SK-N-SH (cell line): ENCODE results near the gene PHLPP1. TPM values are rescaled to one million over a fixed set of nuclear protein-coding genes. Genes with fewer than 3 reads are reported as not detected.

Source experiments
- CTCF ChIA-PET: fragments of 300-600, 350-600 bp; formaldehyde crosslinking; extraction: SDS; loops from one replicate; lab custom pipeline; 2021; lab: Yijun Ruan, JAX
- POLR2A ChIA-PET: fragments of 350-600 bp; sonication (Branson Sonifier 250); formaldehyde crosslinking; extraction: SDS; loops from one replicate; lab custom pipeline; 2020; ENCODE audit warnings: antibody characterized with exemption, inconsistent platforms; lab: Yijun Ruan, JAX
- DNase-seq: peaks from one replicate; pipeline ENCODE4 v3.0.0; 2012
- H2AFZ ChIP-seq: fragments of 200-600 bp; sonication (generic); 2 replicates; pipeline ENCODE4 v1.8.1; 2016; ENCODE audit warnings: antibody characterized with exemption, mild to moderate bottlenecking, low read depth
- H3F3A ChIP-seq: fragments of 200-600 bp; sonication (generic); replicated peaks from 2 replicates; pipeline ENCODE3; 2016; ENCODE audit warnings: antibody characterized with exemption, mild to moderate bottlenecking; ENCODE audit not compliant: insufficient read depth
- H3K27ac ChIP-seq, 2 experiments: fragments of 200-500 bp in 1 of 2; fragments of 200-600 bp in 1 of 2; sonication (Bioruptor generic) in 1 of 2; sonication (generic), shearing (Covaris generic) in 1 of 2; 2 replicates each; pipeline versions ENCODE4 v1.5.1 to v1.6.1; 2014 to 2016; ENCODE audit warnings: low read depth in 2 of 2, inconsistent platforms in 1 of 2, low read length in 1 of 2, mild to moderate bottlenecking in 1 of 2, mixed read lengths in 1 of 2
- H3K27me3 ChIP-seq: fragments of 200-600 bp; sonication (generic), shearing (Covaris generic); 2 replicates; pipeline ENCODE4 v1.6.1; 2016; ENCODE audit warnings: mixed run types; ENCODE audit not compliant: insufficient read depth
- H3K36me3 ChIP-seq, 2 experiments: fragments of 200-500 bp in 1 of 2; fragments of 200-600 bp in 1 of 2; sonication (Bioruptor generic) in 1 of 2; sonication (generic) in 1 of 2; replicated peaks in 1 of 2; 2 replicates each; pipeline versions ENCODE3 to v1.5.1; 2014 to 2016; ENCODE audit warnings: low read length in 1 of 2, mild to moderate bottlenecking in 1 of 2; ENCODE audit not compliant: insufficient read depth in 2 of 2, control insufficient read depth in 1 of 2
- H3K4me1 ChIP-seq, 2 experiments: fragments of 200-500 bp in 1 of 2; fragments of 200-600 bp in 1 of 2; sonication (Bioruptor generic) in 1 of 2; sonication (generic), shearing (Covaris generic) in 1 of 2; 2 replicates each; pipeline versions ENCODE4 v1.5.1 to v1.6.1; 2014 to 2016; ENCODE audit warnings: low read depth in 1 of 2, low read length in 1 of 2, mixed run types in 1 of 2; ENCODE audit not compliant: insufficient read depth in 2 of 2, control insufficient read depth in 1 of 2
- H3K4me2 ChIP-seq: fragments of 200-600 bp; sonication (generic), shearing (Covaris generic); 2 replicates; pipeline ENCODE4 v1.6.1; 2017; ENCODE audit warnings: mixed run types
- H3K4me3 ChIP-seq, 2 experiments: fragments of 200-500 bp in 1 of 2; fragments of 200-600 bp in 1 of 2; sonication (Bioruptor generic) in 1 of 2; sonication (generic), shearing (Covaris generic) in 1 of 2; 2 replicates each; pipeline versions ENCODE4 v1.5.1 to v1.8.1; 2014 to 2016; ENCODE audit warnings: low read depth in 2 of 2, inconsistent platforms in 1 of 2, low read length in 1 of 2, mild to moderate bottlenecking in 1 of 2, mixed read lengths in 1 of 2, moderate library complexity in 1 of 2
- H3K79me2 ChIP-seq: fragments of 200-600 bp; sonication (generic); 2 replicates; pipeline ENCODE4 v1.8.1; 2017; ENCODE audit warnings: mild to moderate bottlenecking; ENCODE audit not compliant: insufficient read depth
- H3K9ac ChIP-seq: fragments of 200-600 bp; sonication (generic); 2 replicates; pipeline ENCODE4 v1.6.1; 2017; ENCODE audit warnings: mixed run types
- H3K9me2 ChIP-seq: fragments of 200-600 bp; sonication (generic); 2 replicates; pipeline ENCODE4 v1.6.1; 2017; ENCODE audit warnings: mixed run types
- H3K9me3 ChIP-seq: fragments of 200-600 bp; sonication (generic); 2 replicates; pipeline ENCODE4 v1.6.1; 2017; ENCODE audit warnings: mixed run types, mild to moderate bottlenecking, moderate library complexity
- H4K20me1 ChIP-seq: fragments of 200-600 bp; sonication (generic); 2 replicates; pipeline ENCODE4 v1.6.1; 2017; ENCODE audit warnings: mild to moderate bottlenecking, mixed run types; ENCODE audit not compliant: insufficient read depth
- FOSL2 ChIP-seq: IDR thresholded peaks from 2 replicates; pipeline ENCODE4 v1.4.0; 2012; ENCODE audit warnings: low read depth, mild to moderate bottlenecking, moderate library complexity, borderline replicate concordance
- FOXJ3 ChIP-seq: sonication (generic); formaldehyde crosslinking; IDR thresholded peaks from 2 replicates; pipeline ENCODE4 v1.5.1; 2020; ENCODE audit warnings: mild to moderate bottlenecking, missing genetic modification reagents
- FOXM1 ChIP-seq: IDR thresholded peaks from 2 replicates; pipeline ENCODE4 v1.4.0; 2012; ENCODE audit warnings: low read depth, mild to moderate bottlenecking
- GABPA ChIP-seq: IDR thresholded peaks from 2 replicates; pipeline ENCODE4 v1.4.0; 2012; ENCODE audit warnings: low read depth, mild to moderate bottlenecking
- GATA2 ChIP-seq: sonication (generic); formaldehyde crosslinking; IDR thresholded peaks from 2 replicates; pipeline ENCODE4 v1.5.0; 2020; ENCODE audit warnings: mild to moderate bottlenecking, missing genetic modification reagents
- JUND ChIP-seq: IDR thresholded peaks from 2 replicates; pipeline ENCODE4 v1.4.0; 2012
- PBX3 ChIP-seq: IDR thresholded peaks from 2 replicates; pipeline ENCODE4; 2012
- POLR2AphosphoS5 ChIP-seq: IDR thresholded peaks from 2 replicates; pipeline ENCODE4 v1.6.1; 2012; ENCODE audit warnings: low read depth, low read length
- RCOR1 ChIP-seq: fragments of 150-350 bp; IDR thresholded peaks from 2 replicates; pipeline ENCODE4 v1.6.1; 2017; ENCODE audit warnings: antibody characterized with exemption, low read length
- RXRA ChIP-seq: IDR thresholded peaks from 2 replicates; pipeline ENCODE4 v1.4.0; 2012; ENCODE audit warnings: low read depth, mild to moderate bottlenecking, borderline replicate concordance
- TAF1 ChIP-seq: IDR thresholded peaks from 2 replicates; pipeline ENCODE4 v1.6.1; 2012; ENCODE audit warnings: low read depth, mild to moderate bottlenecking, low read length, moderate library complexity, borderline replicate concordance
- TCF12 ChIP-seq: IDR thresholded peaks from 2 replicates; pipeline ENCODE4 v1.4.0; 2012
- TEAD4 ChIP-seq: IDR thresholded peaks from 2 replicates; pipeline ENCODE4 v1.4.0; 2012; ENCODE audit warnings: mild to moderate bottlenecking, borderline replicate concordance; ENCODE audit not compliant: insufficient read depth
- USF2 ChIP-seq: fragments of 150-350 bp; IDR thresholded peaks from 2 replicates; pipeline ENCODE4 v1.6.1; 2017; ENCODE audit warnings: antibody characterized with exemption, low read length, low read depth, borderline replicate concordance
- YY1 ChIP-seq: IDR thresholded peaks from 2 replicates; pipeline ENCODE4 v1.4.0; 2012; ENCODE audit warnings: low read depth, mild to moderate bottlenecking
- WGBS: methylation state at CpG from one replicate; pipeline ENCODE4 v1.1.6; 2017; ENCODE audit warnings: low lambda C conversion rate; 5-methylcytosine and 5-hydroxymethylcytosine counted together
- polyA plus RNA-seq, 3 experiments: library from polyadenylated mRNA; depleted of rRNA; stranded (reverse); fragments of >200 nt; gene quantifications; 2 replicates each; pipeline ENCODE4 v1.2.3, GENCODE V29; 2012

The PHLPP1 gene
- polyA plus RNA-seq, 1 of the 3 experiments (the other 2 are of a cell fraction), result 4.6 TPM

- no peak overlapping the region for H3K9ac ChIP-seq
- no peak overlapping the region for H2AFZ ChIP-seq
- H3K9me3 ChIP-seq, result no peaks in the 10 kb centered on the region
- TF ChIP-seq GATA2 (no peak), RXRA (no peak), YY1 (no peak), RCOR1 (no peak), GABPA (no peak)
- ChIA-PET CTCF (no interaction called here), POLR2A (no interaction called here)
- H3K4me2 ChIP-seq, result no peak overlapping the region
- no peaks in the 10 kb centered on the region for H4K20me1 ChIP-seq
- H3K27ac ChIP-seq, result no peak overlapping the region
- peaks cover 4 to 18% of the 10 kb centered on the region in 2 experiments; a peak in 3 of 4 replicates for H3K4me1 ChIP-seq
- peaks cover 25% of the 10 kb centered on the region for H3K79me2 ChIP-seq
- no peaks in the 10 kb centered on the region for H3K27me3 ChIP-seq
- H3K36me3 ChIP-seq, result no peaks in the 10 kb centered on the region
- 89% methylated on average over 6 of the region's 6 CpGs for WGBS
- H3K9me2 ChIP-seq, result no peaks in the 10 kb centered on the region
- no peak overlapping the region for H3K4me3 ChIP-seq
- no peak for DNase-seq
- H3F3A ChIP-seq, result peaks cover 3% of the 10 kb centered on the region
These were observed 34.0 kb downstream of the PHLPP1 start for GRCh38 chr18:62749389-62749788.

GRCh38 chr18:62751341-62751821 is 36.0 kb downstream of the PHLPP1 start:
- no peaks in the 10 kb centered on the region for H3F3A ChIP-seq
- no peaks in the 10 kb centered on the region for H3K9me3 ChIP-seq
- no peak overlapping the region for H2AFZ ChIP-seq
- peaks cover 4 to 13% of the 10 kb centered on the region in 2 experiments; a peak in 3 of 4 replicates for H3K4me1 ChIP-seq
- H3K4me3 ChIP-seq, result no peak overlapping the region; a peak in 1 of 4 replicates
- H3K4me2 ChIP-seq, result peak overlapping the region; percentile 36; the same call in 1 of the 2 replicates
- no peaks in the 10 kb centered on the region for H3K36me3 ChIP-seq
- H4K20me1 ChIP-seq, result no peaks in the 10 kb centered on the region
- no peaks in the 10 kb centered on the region for H3K9me2 ChIP-seq
- ChIA-PET CTCF (interaction anchor here (0.9 kb wide), 1 partner anchor 165 kb away, joined by 3 read pairs; no protein-coding TSS in a partner anchor), POLR2A (no interaction called here)
- peaks cover 31% of the 10 kb centered on the region; the same call in 1 of the 2 replicates for H3K79me2 ChIP-seq
- WGBS, result 76% methylated on average over 3 of the region's 3 CpGs
- DNase-seq, result no peak
- peak overlapping the region in 1 of 2 experiments; percentile 39; a peak in 1 of 4 replicates for H3K27ac ChIP-seq
- no peak for TF ChIP-seq JUND
- TF ChIP-seq TCF12, result no peak
- TF ChIP-seq TEAD4, result no peak
- no peak for TF ChIP-seq PBX3
- TF ChIP-seq FOXM1, result no peak
- TF ChIP-seq YY1, result no peak
- no peak for TF ChIP-seq USF2
- no peak for TF ChIP-seq FOSL2
- no peak for TF ChIP-seq FOXJ3 (CRISPR knock-in tag)
- TF ChIP-seq RCOR1, result no peak
- no peak for TF ChIP-seq GATA2
- no peak for TF ChIP-seq TAF1
- no peak for TF ChIP-seq POLR2AphosphoS5
- no peaks in the 10 kb centered on the region for H3K27me3 ChIP-seq
- no peak overlapping the region for H3K9ac ChIP-seq
